OCI-LY3 (cell line): ENCODE results near the gene COG5.

Source experiments
- EZH2phosphoT487 ChIP-seq: fragments of 200-600 bp; shearing (Covaris generic); IDR thresholded peaks from 2 replicates; pipeline ENCODE4 v1.6.1; 2018; ENCODE audit warnings: antibody characterized with exemption, mixed run types, low read depth
- TF ChIP-seq, protein P1 (sequence below): fragments of 200-600, 300-600 bp; sonication (generic); IDR thresholded peaks from 2 replicates; pipeline ENCODE4 v1.5.1; 2014; ENCODE audit warnings: antibody characterized with exemption, low read length, low read depth

DNA sequence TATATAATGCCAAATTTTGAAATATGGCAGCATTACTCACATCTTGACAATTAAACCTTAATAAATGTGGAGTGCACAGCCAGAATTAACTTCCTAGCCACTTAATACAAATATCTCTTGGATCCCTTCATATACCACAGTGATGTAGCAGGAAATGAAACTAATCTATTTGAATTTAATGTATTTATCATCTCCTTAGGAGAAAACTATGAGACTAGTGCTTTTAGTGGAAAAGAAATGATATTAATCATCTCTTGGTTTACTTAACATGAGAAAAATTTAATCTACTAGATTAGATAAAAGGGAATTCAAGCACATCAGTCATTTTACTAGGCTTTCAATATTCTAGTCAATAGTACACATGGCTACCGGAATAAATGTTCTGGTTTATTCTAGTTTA is 149.5 kb downstream of the COG5 start:
- TF ChIP-seq EZH2phosphoT487, result no peak
- TF ChIP-seq, protein P1, sequence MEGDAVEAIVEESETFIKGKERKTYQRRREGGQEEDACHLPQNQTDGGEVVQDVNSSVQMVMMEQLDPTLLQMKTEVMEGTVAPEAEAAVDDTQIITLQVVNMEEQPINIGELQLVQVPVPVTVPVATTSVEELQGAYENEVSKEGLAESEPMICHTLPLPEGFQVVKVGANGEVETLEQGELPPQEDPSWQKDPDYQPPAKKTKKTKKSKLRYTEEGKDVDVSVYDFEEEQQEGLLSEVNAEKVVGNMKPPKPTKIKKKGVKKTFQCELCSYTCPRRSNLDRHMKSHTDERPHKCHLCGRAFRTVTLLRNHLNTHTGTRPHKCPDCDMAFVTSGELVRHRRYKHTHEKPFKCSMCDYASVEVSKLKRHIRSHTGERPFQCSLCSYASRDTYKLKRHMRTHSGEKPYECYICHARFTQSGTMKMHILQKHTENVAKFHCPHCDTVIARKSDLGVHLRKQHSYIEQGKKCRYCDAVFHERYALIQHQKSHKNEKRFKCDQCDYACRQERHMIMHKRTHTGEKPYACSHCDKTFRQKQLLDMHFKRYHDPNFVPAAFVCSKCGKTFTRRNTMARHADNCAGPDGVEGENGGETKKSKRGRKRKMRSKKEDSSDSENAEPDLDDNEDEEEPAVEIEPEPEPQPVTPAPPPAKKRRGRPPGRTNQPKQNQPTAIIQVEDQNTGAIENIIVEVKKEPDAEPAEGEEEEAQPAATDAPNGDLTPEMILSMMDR, result no peak
